Fibroblast of skin of scalp (primary cell): ENCODE data around the gene KLRK1.
"Not testable (repeated sequence)": the region's sequence is repeated elsewhere in the genome, so short reads cannot be mapped to it uniquely, and the experiment has no call there.

ENCODE experiments used
- DNase-seq: peaks from one replicate; pipeline ENCODE4 v3.0.0-alpha.2; 2013

KLRK1 gene

GRCh38 chr12:10362828-10363657, 26.8 kb downstream of the KLRK1 start:
- DNase-seq = no peak

GRCh38 chr12:10362325-10362724, 27.5 kb downstream of the KLRK1 start:
- no peak for DNase-seq

DNA sequence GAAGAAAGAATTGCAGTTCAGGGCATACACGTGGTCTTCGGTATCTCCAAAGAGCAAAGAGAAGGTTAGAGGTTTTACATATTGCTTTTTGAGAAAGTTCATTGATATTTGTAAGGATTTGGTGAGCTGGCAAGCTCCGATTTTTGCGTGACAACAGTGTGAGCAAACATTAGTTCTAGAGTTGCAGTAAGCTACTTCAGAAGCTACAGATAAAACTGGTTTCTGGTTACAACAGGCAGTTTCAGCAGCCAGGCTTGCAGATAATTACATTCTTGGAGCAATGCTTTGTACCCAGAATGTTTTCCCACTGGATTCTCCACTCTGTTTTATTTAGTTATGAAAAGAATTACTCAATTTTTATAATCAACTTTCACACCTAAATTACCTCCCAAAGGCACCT, 28.2 kb downstream of the KLRK1 start:
- DNase-seq = peak; percentile 25

GRCh38 chr12:10361084-10361483, 28.8 kb downstream of the KLRK1 start:
- DNase-seq = no peak

GRCh38 chr12:10358969-10359368, 30.9 kb downstream of the KLRK1 start:
- no peak for DNase-seq

GRCh38 chr12:10358131-10358530, 31.7 kb downstream of the KLRK1 start:
- DNase-seq = no peak

- DNase-seq = peak; percentile 29
Observed at GRCh38 chr12:10354502-10354901, 35.3 kb downstream of the KLRK1 start.

- DNase-seq = no peak
Observed at GRCh38 chr12:10354071-10354470, 35.8 kb downstream of the KLRK1 start.

GRCh38 chr12:10351457-10351856, 38.4 kb downstream of the KLRK1 start:
- DNase-seq = not testable (repeated sequence)

GRCh38 chr12:10341892-10342509, 47.8 kb downstream of the KLRK1 start:
- no peak for DNase-seq

DNA sequence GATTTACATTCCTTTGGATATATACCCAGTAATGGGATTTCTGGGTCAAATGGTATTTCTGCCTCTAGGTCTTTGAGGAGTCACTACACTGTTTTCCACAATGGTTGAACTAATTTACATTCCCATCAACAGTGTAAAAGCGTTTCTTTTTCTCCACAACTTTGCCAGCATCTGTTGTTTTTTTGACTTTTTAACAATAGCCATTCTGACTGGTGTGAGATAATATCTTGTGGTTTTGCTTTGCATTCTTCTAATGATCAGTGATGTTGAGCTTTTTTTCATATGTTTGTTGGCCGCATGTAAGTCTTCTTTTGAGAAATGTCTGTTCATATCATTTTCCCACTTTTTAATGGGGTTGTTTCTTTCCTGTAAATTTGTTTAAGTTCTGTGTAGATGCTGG, 48.9 kb downstream of the KLRK1 start:
- not testable (repeated sequence) for DNase-seq

- DNase-seq = peak; percentile 42
Observed at GRCh38 chr12:10339053-10339840, 50.6 kb downstream of the KLRK1 start.

DNA sequence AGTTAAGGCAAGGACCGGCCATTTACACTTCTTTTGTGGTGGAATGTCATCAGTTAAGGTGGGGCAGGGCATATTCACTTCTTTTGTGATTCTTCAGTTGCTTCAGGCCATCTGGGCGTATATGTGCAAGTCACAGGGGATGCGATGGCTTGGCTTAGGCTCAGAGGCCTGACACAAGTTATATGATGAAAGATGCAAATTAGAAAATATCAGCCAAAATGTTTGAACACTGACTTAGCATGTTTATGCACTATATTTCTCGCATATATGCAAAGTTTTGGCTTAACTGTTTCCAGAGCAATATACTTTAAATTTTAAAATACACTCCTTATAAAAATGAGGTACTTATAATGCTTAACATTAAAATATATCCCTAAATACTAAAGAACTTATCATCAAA, 51.4 kb downstream of the KLRK1 start:
- not testable (repeated sequence) for DNase-seq

GRCh38 chr12:10336196-10336595, 53.6 kb downstream of the KLRK1 start:
- not testable (repeated sequence) for DNase-seq

DNA sequence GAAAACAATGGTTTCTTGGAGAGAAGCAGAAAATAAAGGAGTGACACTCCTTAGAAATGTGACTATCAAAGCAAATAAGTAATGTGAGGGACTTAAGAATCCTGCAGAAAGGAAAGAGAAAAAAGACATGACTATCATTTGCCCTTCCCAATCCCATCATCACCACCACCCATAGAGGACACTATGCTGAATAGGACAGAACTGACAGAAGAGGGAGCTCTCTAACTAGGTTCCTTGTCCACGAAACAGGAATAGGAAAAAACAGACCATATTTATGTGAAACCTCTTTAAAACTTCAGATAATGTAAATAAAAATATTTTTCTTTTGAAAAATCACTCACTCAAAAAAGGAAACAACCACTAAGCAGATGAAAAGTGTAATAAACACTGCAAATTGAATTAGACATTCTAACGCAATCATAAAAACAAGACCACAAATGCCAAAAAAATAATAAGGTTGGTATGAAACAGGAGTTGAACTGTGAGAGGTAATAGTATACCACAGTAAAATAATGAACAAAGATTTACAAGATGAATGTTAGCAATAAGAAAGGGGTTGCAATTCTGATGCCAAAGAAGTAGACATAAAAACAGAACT, 58.1 kb downstream of the KLRK1 start:
- peak; percentile 60 for DNase-seq

DNA sequence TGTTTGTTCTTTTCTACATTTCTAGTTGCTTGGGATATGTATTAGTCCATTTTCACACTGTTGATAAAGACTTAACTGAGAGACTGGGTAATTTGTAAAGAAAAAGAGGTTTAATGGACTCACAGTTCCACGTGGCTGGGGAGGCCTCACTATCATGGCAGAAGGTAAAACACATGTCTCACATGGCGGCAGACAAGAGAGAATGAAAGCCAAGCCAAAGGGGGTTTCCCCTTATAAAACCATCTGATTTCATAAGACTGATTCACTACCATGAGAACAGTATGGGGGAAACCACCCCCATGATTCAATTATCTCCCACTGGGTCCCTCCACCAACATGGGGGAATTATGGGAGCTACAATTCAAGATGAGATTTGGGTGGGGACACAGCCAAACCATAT, 61.1 kb downstream of the KLRK1 start:
- DNase-seq = not testable (repeated sequence)
